OCI-LY1 (cell line): ENCODE results near the gene TBC1D16.

ENCODE experiments used
- H2AFZ ChIP-seq: fragments of 200-600 bp; sonication (generic), shearing (Covaris generic); 2 replicates; pipeline ENCODE4 v1.6.0; 2014; ENCODE audit warnings: antibody characterized with exemption, mild to moderate bottlenecking, low read length
- H3F3A ChIP-seq: fragments of 200-600 bp; sonication (generic), shearing (Covaris generic); 2 replicates; pipeline ENCODE4 v1.6.0; 2014; ENCODE audit warnings: mild to moderate bottlenecking, antibody characterized with exemption, low read length, moderate library complexity; ENCODE audit not compliant: insufficient read depth
- H3K27ac ChIP-seq: fragments of 200-600 bp; sonication (generic); 2 replicates; pipeline ENCODE4 v1.5.1; 2014; ENCODE audit warnings: low read length, mixed run types, mild to moderate bottlenecking, low read depth; ENCODE audit not compliant: poor library complexity, severe bottlenecking
- H3K27me3 ChIP-seq: fragments of 200-600 bp; sonication (generic); 2 replicates; pipeline ENCODE4 v1.6.0; 2014; ENCODE audit warnings: antibody characterized with exemption, mild to moderate bottlenecking, low read length, moderate library complexity; ENCODE audit not compliant: insufficient read depth
- H3K36me3 ChIP-seq: fragments of 200-600 bp; sonication (generic); 2 replicates; pipeline ENCODE4 v1.6.1; 2014; ENCODE audit warnings: mild to moderate bottlenecking, antibody characterized with exemption, low read length, moderate library complexity, mixed read lengths; ENCODE audit not compliant: insufficient read depth
- H3K4me1 ChIP-seq: fragments of 200-600 bp; sonication (generic); 2 replicates; pipeline ENCODE4 v1.5.1; 2014; ENCODE audit warnings: mild to moderate bottlenecking, low read length, moderate library complexity; ENCODE audit not compliant: insufficient read depth, severe bottlenecking
- H3K4me2 ChIP-seq: fragments of 200-600 bp; sonication (generic), shearing (Covaris generic); 2 replicates; pipeline ENCODE4 v1.6.1; 2014; ENCODE audit warnings: low read length
- H3K4me3 ChIP-seq: fragments of 200-600 bp; sonication (generic); 2 replicates; pipeline ENCODE4 v1.5.1; 2014; ENCODE audit warnings: low read length, low read depth, mild to moderate bottlenecking, mixed read lengths; ENCODE audit not compliant: poor library complexity, severe bottlenecking
- H3K79me2 ChIP-seq: fragments of 200-600 bp; shearing (Covaris generic); 2 replicates; pipeline ENCODE4 v1.6.1; 2016; ENCODE audit warnings: mixed run types, low read length, mixed read lengths; ENCODE audit not compliant: insufficient read depth
- H3K9ac ChIP-seq: fragments of 200-600 bp; sonication (generic), shearing (Covaris generic); 2 replicates; pipeline ENCODE4 v1.6.1; 2014; ENCODE audit warnings: mild to moderate bottlenecking, low read length, mixed read lengths
- H3K9me2 ChIP-seq: fragments of 200-600 bp; sonication (generic), shearing (Covaris generic); 2 replicates; pipeline ENCODE4 v1.6.1; 2014; ENCODE audit warnings: low read depth, mild to moderate bottlenecking, low read length, mixed read lengths
- H3K9me3 ChIP-seq: fragments of 200-600 bp; shearing (Covaris generic); 2 replicates; pipeline ENCODE4 v1.6.1; 2014; ENCODE audit warnings: low read length, mixed read lengths
- H4K20me1 ChIP-seq: fragments of 200-600 bp; sonication (generic), shearing (Covaris generic); 2 replicates; pipeline ENCODE4 v1.6.0; 2016; ENCODE audit warnings: mild to moderate bottlenecking, low read length; ENCODE audit not compliant: insufficient read depth
- CTCF ChIP-seq: fragments of 200-600 bp; sonication (generic), shearing (Covaris generic); IDR thresholded peaks from 2 replicates; pipeline ENCODE4 v1.5.1; 2017; ENCODE audit warnings: mild to moderate bottlenecking, antibody characterized with exemption, low read length, moderate library complexity, mixed read lengths
- EZH2 ChIP-seq: fragments of 200-600 bp; sonication (generic), shearing (Covaris generic); IDR thresholded peaks from 2 replicates; pipeline ENCODE4 v1.8.0; 2017; ENCODE audit warnings: borderline replicate concordance, mixed run types, mild to moderate bottlenecking, antibody characterized with exemption, low read length, moderate library complexity, mixed read lengths

TBC1D16 gene

GRCh38 chr17:79907217-79907715 lies 128.4 kb downstream of the TBC1D16 start:
- Histone ChIP-seq H4K20me1 (no peaks in the 10 kb centered on the region), H2AFZ (no peak overlapping the region), H3K4me1 (no peaks in the 10 kb centered on the region), H3K9me3 (no peaks in the 10 kb centered on the region), H3K9ac (no peak overlapping the region), H3K9me2 (no peaks in the 10 kb centered on the region), H3K27me3 (0 out of 2 replicates have a peak, but pooled peaks cover 5% of the 10 kb centered on the region), H3K4me2 (no peak overlapping the region), H3K4me3 (no peak overlapping the region), H3K27ac (no peak overlapping the region), H3K79me2 (no peaks in the 10 kb centered on the region), H3F3A (no peaks in the 10 kb centered on the region), H3K36me3 (no peaks in the 10 kb centered on the region)
- no peak for TF ChIP-seq EZH2
- no peak for TF ChIP-seq CTCF

- no peaks in the 10 kb centered on the region for H3K36me3 ChIP-seq
- TF ChIP-seq EZH2: no peak
- peak; percentile 32; the same call in 1 of the 2 replicates for TF ChIP-seq CTCF
- no peaks in the 10 kb centered on the region for H3K4me1 ChIP-seq
- no peaks in the 10 kb centered on the region for H3K79me2 ChIP-seq
- no peaks in the 10 kb centered on the region for H3F3A ChIP-seq
- H3K27me3 ChIP-seq: 0 out of 2 replicates have a peak, but pooled peaks cover 5% of the 10 kb centered on the region
- H3K9me3 ChIP-seq: no peaks in the 10 kb centered on the region
- H3K4me2 ChIP-seq: no peak overlapping the region
- H3K9ac ChIP-seq: no peak overlapping the region
- H4K20me1 ChIP-seq: no peaks in the 10 kb centered on the region
- H3K4me3 ChIP-seq: no peak overlapping the region
- H3K9me2 ChIP-seq: no peaks in the 10 kb centered on the region
- H3K27ac ChIP-seq: no peak overlapping the region
- no peak overlapping the region for H2AFZ ChIP-seq
These were observed 129.8 kb downstream of the TBC1D16 start for GRCh38 chr17:79905832-79906231.

GRCh38 chr17:79904865-79905264 lies 130.8 kb downstream of the TBC1D16 start:
- TF ChIP-seq EZH2 (no peak), CTCF (no peak)
- Histone ChIP-seq H3K27me3 (0 out of 2 replicates have a peak, but pooled peaks cover 5% of the 10 kb centered on the region), H3F3A (no peaks in the 10 kb centered on the region), H3K4me3 (no peak overlapping the region), H3K9me2 (no peaks in the 10 kb centered on the region), H3K36me3 (no peaks in the 10 kb centered on the region), H3K4me2 (no peak overlapping the region), H3K27ac (no peak overlapping the region), H3K4me1 (no peaks in the 10 kb centered on the region), H4K20me1 (no peaks in the 10 kb centered on the region), H3K9ac (no peak overlapping the region), H3K79me2 (no peaks in the 10 kb centered on the region), H3K9me3 (no peaks in the 10 kb centered on the region), H2AFZ (no peak overlapping the region)
